Keratinocyte (primary cell): ENCODE results near the gene PPIA.

Experiments used
- EZH2 ChIP-seq: IDR thresholded peaks from one replicate; pipeline ENCODE4 v1.6.1; 2012; ENCODE audit warnings: inconsistent platforms, mild to moderate bottlenecking, low read length, moderate library complexity
- TF ChIP-seq, protein P1 (sequence below), 3 experiments: IDR thresholded peaks in 1 of 3; conservative IDR thresholded peaks in 1 of 3; optimal IDR thresholded peaks in 1 of 3; 2 replicates in 2 of 3; 3 replicates in 1 of 3; pipeline versions ENCODE3 to v1.5.1; 2011; ENCODE audit warnings: low read length in 3 of 3, mild to moderate bottlenecking in 3 of 3, moderate library complexity in 2 of 3, control low read depth in 1 of 3, inconsistent platforms in 1 of 3; ENCODE audit not compliant: insufficient read depth in 2 of 3; ENCODE audit errors: extremely low read depth in 1 of 3

DNA sequence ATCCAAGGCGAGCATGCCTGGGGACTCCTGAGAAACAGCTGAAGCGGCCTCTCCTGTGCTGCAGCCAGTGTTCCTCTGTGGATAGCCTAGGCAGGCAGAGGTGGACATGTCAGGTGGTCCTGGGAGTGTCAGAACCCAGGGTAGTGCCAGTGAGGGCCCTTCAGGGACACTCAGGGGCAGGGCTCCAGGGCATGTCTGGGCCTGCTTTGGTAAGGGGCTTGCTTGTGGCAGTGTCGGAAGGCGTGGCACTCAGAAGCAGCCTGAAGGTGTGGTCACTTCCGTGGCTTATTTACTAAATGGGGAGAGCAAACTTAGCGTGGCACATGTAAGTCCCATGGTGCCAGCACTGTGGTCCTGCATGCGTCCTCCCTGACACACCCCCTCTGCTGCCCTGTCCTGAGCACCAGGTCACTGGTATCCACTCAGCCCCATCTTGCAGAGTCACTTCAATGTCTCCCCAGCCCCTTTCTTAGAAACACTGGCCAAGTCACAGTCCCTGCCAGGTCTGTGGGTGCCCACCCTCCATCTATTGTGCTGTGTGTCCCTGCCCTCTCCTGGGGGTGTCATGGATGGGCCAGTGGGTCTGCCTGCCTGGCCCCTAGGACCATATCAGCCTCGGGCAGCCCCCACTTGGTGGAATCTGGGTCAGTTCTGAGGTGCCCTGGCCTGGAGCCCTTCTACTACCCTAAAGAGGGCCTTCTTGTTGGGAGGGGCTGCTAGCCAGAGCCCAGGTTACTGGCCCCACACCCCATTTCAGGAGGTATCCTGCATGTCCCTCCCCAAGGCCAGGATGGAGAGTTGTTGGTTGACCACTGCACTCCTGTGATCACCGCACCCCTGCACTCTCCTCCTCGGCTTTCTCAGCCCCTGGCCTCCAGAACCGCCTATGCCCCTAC is 41.4 kb upstream of the PPIA start:
- TF ChIP-seq, protein P1, sequence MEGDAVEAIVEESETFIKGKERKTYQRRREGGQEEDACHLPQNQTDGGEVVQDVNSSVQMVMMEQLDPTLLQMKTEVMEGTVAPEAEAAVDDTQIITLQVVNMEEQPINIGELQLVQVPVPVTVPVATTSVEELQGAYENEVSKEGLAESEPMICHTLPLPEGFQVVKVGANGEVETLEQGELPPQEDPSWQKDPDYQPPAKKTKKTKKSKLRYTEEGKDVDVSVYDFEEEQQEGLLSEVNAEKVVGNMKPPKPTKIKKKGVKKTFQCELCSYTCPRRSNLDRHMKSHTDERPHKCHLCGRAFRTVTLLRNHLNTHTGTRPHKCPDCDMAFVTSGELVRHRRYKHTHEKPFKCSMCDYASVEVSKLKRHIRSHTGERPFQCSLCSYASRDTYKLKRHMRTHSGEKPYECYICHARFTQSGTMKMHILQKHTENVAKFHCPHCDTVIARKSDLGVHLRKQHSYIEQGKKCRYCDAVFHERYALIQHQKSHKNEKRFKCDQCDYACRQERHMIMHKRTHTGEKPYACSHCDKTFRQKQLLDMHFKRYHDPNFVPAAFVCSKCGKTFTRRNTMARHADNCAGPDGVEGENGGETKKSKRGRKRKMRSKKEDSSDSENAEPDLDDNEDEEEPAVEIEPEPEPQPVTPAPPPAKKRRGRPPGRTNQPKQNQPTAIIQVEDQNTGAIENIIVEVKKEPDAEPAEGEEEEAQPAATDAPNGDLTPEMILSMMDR (optimal IDR thresholded peaks at IDR 0.05 in 1 of 3, IDR thresholded peaks at IDR 0.05 in 1 of 3, conservative IDR thresholded peaks at IDR 0.05 in 1 of 3; ENCODE audit: extremely low read depth in 1 of 3, insufficient read depth in 2 of 3, low read length in 3 of 3): no peak
- no peak for TF ChIP-seq EZH2
